Measurements from ENCODE around the gene PRRX2.

DNA sequence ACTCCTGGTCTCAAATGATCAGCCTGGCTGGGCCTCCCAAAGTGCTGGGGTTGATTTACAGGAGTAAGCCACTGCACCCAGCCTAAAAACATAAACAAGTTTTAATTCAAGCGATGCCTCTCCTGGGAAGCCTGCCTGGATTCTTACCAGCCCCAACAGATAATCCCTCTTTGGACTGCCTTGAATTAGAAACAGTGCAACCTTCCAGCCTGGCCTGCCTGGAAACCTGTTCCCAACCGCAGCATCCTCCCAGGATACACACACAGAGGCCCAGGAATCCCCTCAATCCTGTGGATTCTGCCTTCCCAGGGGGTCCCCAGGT, 68.1 kb downstream of the PRRX2 start:
- TF ChIP-seq, protein P1, sequence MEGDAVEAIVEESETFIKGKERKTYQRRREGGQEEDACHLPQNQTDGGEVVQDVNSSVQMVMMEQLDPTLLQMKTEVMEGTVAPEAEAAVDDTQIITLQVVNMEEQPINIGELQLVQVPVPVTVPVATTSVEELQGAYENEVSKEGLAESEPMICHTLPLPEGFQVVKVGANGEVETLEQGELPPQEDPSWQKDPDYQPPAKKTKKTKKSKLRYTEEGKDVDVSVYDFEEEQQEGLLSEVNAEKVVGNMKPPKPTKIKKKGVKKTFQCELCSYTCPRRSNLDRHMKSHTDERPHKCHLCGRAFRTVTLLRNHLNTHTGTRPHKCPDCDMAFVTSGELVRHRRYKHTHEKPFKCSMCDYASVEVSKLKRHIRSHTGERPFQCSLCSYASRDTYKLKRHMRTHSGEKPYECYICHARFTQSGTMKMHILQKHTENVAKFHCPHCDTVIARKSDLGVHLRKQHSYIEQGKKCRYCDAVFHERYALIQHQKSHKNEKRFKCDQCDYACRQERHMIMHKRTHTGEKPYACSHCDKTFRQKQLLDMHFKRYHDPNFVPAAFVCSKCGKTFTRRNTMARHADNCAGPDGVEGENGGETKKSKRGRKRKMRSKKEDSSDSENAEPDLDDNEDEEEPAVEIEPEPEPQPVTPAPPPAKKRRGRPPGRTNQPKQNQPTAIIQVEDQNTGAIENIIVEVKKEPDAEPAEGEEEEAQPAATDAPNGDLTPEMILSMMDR (conservative IDR thresholded peaks at IDR 0.05; ENCODE audit: low read depth, low read length) = no peak
- TF ChIP-seq EZH2 (IDR thresholded peaks at IDR 0.05; ENCODE audit: borderline replicate concordance, low read depth, low read length, poor library complexity, severe bottlenecking) = no peak
